Erythroblast (primary cell): ENCODE measurements around the gene SVIP.

Experiments used
- GATA1 ChIP-seq: IDR thresholded peaks from 2 replicates; pipeline ENCODE4 v1.6.1; 2011; ENCODE audit warnings: low read depth, mild to moderate bottlenecking, control low read depth, low read length, moderate library complexity
- POLR2A ChIP-seq: IDR thresholded peaks from 2 replicates; pipeline ENCODE4 v1.6.1; 2011; ENCODE audit warnings: mild to moderate bottlenecking, low read length

DNA sequence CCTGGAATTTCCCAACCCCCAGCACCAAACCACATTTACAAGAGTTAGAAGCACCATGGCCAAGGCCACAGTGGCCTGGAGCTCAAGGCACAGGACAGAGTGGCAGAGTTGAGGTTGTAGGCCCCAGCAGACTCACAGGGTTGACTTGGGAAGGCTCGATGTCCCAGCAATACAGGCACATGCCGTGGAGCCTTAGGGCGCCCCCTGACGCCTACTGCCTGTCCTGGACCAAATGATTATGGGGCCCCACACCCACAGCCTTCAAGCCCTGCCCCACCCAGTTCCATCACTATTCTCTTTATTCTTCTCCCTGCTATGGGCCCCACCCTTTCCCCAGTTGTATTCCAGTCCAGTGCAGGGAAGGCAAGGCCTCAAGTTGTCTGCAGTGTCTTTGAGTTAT lies 30.6 kb upstream of the SVIP start, which contains the start of gene CCDC179:
- TF ChIP-seq POLR2A (no peak), GATA1 (no peak)
